Measurements from ENCODE around the gene KRTAP26-1. TPM values are rescaled to one million over a fixed set of nuclear protein-coding genes. Genes with fewer than 3 reads are reported as not detected.

The KRTAP26-1 gene
- total and polyA plus RNA-seq, 2 experiments from 2014 or later, result not detected

GRCh38 chr21:30326390-30326789 is 6.3 kb upstream of the KRTAP26-1 start:
- Histone ChIP-seq H2AFZ (no peak overlapping the region), H3K9me2 (ENCODE audit: insufficient read depth) (no peaks in the 10 kb centered on the region; the same call in 1 of the 2 replicates), H3K4me2 (no peak overlapping the region), H4K20me1 (replicated peaks; ENCODE audit: insufficient read depth) (no peaks in the 10 kb centered on the region), H3K79me2 (replicated peaks; ENCODE audit: insufficient read depth) (no peaks in the 10 kb centered on the region), H3K36me3 (ENCODE audit: insufficient read depth) (no peaks in the 10 kb centered on the region), H3K27me3 (ENCODE audit: insufficient read depth) (no peaks in the 10 kb centered on the region), H3K4me1 (ENCODE audit: insufficient read depth) (no peaks in the 10 kb centered on the region), H3K27ac (ENCODE audit: low read depth) (no peak overlapping the region), H3K4me3 (no peak overlapping the region), H3F3A (replicated peaks; ENCODE audit: low read depth) (no peaks in the 10 kb centered on the region)
- H3K4me1 Mint-ChIP-seq, result peaks cover 6% of the 10 kb centered on the region; the same call in 2 of the 3 replicates
- no peak overlapping the region for H3K4me3 Mint-ChIP-seq
- DNase-seq (ENCODE audit: low spot score), result no peak
- TF ChIP-seq REST (IDR thresholded peaks at IDR 0.05; ENCODE audit: unreplicated experiment) (no peak), POLR2AphosphoS5 (IDR thresholded peaks at IDR 0.05; ENCODE audit: low read depth) (no peak), ZNF331 (CRISPR knock-in tag; IDR thresholded peaks at IDR 0.05; ENCODE audit: low read depth) (no peak), NANOG (IDR thresholded peaks at IDR 0.05; ENCODE audit: borderline replicate concordance) (no peak), EZH2 (IDR thresholded peaks at IDR 0.05; ENCODE audit: low read depth, unreplicated experiment) (no peak), ZNF114 (CRISPR knock-in tag; IDR thresholded peaks at IDR 0.05) (no peak), JUNB (IDR thresholded peaks at IDR 0.05; ENCODE audit: unreplicated experiment) (no peak), STAT1 (IDR thresholded peaks at IDR 0.05; ENCODE audit: unreplicated experiment) (no peak), CREB1 (CRISPR knock-in tag; IDR thresholded peaks at IDR 0.05; ENCODE audit: low read depth) (no peak)
- TF ChIP-seq, protein P1, sequence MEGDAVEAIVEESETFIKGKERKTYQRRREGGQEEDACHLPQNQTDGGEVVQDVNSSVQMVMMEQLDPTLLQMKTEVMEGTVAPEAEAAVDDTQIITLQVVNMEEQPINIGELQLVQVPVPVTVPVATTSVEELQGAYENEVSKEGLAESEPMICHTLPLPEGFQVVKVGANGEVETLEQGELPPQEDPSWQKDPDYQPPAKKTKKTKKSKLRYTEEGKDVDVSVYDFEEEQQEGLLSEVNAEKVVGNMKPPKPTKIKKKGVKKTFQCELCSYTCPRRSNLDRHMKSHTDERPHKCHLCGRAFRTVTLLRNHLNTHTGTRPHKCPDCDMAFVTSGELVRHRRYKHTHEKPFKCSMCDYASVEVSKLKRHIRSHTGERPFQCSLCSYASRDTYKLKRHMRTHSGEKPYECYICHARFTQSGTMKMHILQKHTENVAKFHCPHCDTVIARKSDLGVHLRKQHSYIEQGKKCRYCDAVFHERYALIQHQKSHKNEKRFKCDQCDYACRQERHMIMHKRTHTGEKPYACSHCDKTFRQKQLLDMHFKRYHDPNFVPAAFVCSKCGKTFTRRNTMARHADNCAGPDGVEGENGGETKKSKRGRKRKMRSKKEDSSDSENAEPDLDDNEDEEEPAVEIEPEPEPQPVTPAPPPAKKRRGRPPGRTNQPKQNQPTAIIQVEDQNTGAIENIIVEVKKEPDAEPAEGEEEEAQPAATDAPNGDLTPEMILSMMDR (conservative IDR thresholded peaks at IDR 0.05; ENCODE audit: low read depth in 2 of 2), result no peak
- TF ChIP-seq, protein P2, sequence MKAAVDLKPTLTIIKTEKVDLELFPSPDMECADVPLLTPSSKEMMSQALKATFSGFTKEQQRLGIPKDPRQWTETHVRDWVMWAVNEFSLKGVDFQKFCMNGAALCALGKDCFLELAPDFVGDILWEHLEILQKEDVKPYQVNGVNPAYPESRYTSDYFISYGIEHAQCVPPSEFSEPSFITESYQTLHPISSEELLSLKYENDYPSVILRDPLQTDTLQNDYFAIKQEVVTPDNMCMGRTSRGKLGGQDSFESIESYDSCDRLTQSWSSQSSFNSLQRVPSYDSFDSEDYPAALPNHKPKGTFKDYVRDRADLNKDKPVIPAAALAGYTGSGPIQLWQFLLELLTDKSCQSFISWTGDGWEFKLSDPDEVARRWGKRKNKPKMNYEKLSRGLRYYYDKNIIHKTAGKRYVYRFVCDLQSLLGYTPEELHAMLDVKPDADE (IDR thresholded peaks at IDR 0.05), result no peak
- TF ChIP-seq, protein P3, sequence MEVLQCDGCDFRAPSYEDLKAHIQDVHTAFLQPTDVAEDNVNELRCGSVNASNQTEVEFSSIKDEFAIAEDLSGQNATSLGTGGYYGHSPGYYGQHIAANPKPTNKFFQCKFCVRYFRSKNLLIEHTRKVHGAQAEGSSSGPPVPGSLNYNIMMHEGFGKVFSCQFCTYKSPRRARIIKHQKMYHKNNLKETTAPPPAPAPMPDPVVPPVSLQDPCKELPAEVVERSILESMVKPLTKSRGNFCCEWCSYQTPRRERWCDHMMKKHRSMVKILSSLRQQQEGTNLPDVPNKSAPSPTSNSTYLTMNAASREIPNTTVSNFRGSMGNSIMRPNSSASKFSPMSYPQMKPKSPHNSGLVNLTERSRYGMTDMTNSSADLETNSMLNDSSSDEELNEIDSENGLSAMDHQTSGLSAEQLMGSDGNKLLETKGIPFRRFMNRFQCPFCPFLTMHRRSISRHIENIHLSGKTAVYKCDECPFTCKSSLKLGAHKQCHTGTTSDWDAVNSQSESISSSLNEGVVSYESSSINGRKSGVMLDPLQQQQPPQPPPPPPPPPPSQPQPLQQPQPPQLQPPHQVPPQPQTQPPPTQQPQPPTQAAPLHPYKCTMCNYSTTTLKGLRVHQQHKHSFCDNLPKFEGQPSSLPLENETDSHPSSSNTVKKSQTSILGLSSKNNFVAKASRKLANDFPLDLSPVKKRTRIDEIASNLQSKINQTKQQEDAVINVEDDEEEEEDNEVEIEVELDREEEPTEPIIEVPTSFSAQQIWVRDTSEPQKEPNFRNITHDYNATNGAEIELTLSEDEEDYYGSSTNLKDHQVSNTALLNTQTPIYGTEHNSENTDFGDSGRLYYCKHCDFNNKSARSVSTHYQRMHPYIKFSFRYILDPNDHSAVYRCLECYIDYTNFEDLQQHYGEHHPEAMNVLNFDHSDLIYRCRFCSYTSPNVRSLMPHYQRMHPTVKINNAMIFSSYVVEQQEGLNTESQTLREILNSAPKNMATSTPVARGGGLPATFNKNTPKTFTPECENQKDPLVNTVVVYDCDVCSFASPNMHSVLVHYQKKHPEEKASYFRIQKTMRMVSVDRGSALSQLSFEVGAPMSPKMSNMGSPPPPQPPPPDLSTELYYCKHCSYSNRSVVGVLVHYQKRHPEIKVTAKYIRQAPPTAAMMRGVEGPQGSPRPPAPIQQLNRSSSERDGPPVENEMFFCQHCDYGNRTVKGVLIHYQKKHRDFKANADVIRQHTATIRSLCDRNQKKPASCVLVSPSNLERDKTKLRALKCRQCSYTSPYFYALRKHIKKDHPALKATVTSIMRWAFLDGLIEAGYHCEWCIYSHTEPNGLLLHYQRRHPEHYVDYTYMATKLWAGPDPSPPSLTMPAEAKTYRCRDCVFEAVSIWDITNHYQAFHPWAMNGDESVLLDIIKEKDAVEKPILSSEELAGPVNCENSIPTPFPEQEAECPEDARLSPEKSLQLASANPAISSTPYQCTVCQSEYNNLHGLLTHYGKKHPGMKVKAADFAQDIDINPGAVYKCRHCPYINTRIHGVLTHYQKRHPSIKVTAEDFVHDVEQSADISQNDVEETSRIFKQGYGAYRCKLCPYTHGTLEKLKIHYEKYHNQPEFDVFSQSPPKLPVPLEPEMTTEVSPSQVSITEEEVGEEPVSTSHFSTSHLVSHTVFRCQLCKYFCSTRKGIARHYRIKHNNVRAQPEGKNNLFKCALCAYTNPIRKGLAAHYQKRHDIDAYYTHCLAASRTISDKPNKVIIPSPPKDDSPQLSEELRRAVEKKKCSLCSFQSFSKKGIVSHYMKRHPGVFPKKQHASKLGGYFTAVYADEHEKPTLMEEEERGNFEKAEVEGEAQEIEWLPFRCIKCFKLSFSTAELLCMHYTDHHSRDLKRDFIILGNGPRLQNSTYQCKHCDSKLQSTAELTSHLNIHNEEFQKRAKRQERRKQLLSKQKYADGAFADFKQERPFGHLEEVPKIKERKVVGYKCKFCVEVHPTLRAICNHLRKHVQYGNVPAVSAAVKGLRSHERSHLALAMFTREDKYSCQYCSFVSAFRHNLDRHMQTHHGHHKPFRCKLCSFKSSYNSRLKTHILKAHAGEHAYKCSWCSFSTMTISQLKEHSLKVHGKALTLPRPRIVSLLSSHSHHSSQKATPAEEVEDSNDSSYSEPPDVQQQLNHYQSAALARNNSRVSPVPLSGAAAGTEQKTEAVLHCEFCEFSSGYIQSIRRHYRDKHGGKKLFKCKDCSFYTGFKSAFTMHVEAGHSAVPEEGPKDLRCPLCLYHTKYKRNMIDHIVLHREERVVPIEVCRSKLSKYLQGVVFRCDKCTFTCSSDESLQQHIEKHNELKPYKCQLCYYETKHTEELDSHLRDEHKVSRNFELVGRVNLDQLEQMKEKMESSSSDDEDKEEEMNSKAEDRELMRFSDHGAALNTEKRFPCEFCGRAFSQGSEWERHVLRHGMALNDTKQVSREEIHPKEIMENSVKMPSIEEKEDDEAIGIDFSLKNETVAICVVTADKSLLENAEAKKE (CRISPR knock-in tag; IDR thresholded peaks at IDR 0.05), result no peak
- peaks cover 13% of the 10 kb centered on the region; the same call in 1 of the 3 replicates for H3K9me3 Mint-ChIP-seq
- H3K27ac Mint-ChIP-seq, result no peak overlapping the region
- H3K36me3 Mint-ChIP-seq (ENCODE audit: low read depth), result no peaks in the 10 kb centered on the region
- ATAC-seq, result no peak
- H3K27me3 Mint-ChIP-seq (ENCODE audit: insufficient read depth, low read depth, poor library complexity), result no peaks in the 10 kb centered on the region
